ENCODE measurements around the gene GSG1.

GRCh38 chr12:13117029-13117428 is 13.6 kb upstream of the GSG1 start:
- TF ChIP-seq EZH2 (IDR thresholded peaks at IDR 0.05) (no peak), POLR2AphosphoS5 (IDR thresholded peaks at IDR 0.05; ENCODE audit: borderline replicate concordance, low read depth, low read length) (no peak), FOXP2 (optimal IDR thresholded peaks at IDR 0.05; ENCODE audit: control extremely low read depth, extremely low read length, insufficient read depth) (no peak)
